Stimulated activated CD4-positive, alpha-beta T cell treated with anti-CD3 and anti-CD28 coated beads, TNF-alpha, amount 100 ng/mL, for 48 hours (primary cell): ENCODE results near the gene TTC7B.
A peak's percentile ranks its signal among the peaks of the same experiment; 100 is the strongest.

Experiments used
- DNase-seq, 3 donors: peaks; one replicate each; pipeline ENCODE4 v3.0.0-alpha.2; 2020; ENCODE audit warnings: low read depth in 3 of 3

Gene TTC7B

GRCh38 chr14:90511252-90511651 is 305.0 kb downstream of the TTC7B start:
- no peak for DNase-seq

- no peak for DNase-seq
Observed at GRCh38 chr14:90510159-90510558, 306.1 kb downstream of the TTC7B start.

DNA sequence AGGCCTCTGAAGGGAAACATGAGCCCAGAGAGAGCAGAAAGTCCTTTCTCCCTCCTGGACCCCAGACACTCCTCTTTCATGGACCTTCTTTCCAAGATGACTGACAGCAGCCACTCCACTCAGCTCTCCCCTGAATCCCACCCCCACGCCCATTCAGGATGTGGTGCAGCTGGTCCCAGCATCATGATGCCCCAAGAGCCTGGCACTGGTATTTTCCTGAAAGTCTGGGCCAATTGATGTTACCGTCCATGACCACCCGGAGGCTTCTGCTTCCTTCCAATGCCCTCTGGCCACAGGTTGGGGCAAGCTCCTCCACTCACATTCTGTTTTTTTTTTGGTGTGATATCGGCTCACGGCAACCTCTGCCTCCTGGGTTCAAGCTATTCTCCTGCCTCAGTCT is 306.8 kb downstream of the TTC7B start:
- DNase-seq = no peak

GRCh38 chr14:90508536-90509254 is 307.5 kb downstream of the TTC7B start:
- DNase-seq = no peak

GRCh38 chr14:90508036-90508435 is 308.2 kb downstream of the TTC7B start:
- no peak for DNase-seq

DNA sequence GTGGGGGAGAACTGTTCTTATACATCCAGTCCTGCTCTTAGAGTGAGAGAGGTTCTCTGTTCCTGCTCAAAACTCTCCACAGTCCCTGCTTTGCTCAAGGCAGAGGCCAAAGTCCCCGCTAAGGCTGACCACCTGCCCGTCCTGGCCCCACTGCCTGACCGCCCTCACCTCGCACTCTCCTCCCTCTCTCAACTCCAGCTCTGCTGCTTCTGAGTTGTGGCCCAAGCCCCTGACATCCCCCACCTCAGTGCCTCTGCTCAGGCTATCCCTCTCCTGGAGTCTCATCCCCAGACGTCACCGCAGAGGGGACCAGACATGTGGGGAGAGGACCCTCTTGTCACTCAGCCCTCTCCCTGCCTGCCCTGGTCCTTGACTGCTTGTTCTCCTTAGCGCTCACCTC is 308.8 kb downstream of the TTC7B start:
- DNase-seq = no peak

DNA sequence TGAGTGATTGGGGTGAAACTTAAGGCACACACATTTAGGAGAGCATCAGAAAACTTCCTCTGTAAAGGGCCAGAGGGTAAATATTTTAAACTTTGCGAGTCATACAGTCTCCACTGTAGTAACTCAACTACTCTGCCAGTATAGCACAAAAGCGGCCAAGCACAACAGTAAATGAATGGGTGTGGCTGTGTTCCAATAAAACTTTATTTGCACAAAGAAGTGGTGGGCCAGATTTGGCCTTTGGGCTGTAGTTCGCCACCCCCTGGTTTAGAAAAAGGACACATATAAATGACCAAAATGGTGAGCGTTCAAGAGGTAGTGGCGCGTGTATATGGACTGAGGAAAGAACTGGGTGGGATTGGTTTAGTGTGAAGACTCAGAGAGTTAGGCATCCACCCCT is 309.5 kb downstream of the TTC7B start:
- DNase-seq = no peak

DNA sequence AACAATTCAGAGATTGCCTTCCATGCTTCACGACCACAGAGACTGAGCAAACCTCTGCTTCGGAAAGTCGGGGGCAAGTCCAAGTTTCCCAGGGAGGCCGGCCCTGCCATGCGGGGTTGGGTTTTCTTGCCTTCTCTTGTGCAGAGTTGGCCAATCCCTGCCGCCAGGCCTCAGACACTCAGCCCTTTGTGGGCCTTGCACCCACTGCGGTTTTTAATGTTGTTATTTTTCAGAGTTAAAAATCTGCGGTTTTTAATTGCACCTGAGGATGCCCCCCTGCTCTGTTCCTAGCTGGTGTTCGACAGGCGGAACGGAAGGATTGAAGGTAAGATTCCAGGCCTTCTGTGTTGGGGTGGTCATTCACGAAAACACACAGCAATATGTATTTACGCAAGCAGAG is 310.7 kb downstream of the TTC7B start:
- no peak for DNase-seq

GRCh38 chr14:90504643-90505042 is 311.6 kb downstream of the TTC7B start:
- DNase-seq = no peak

- no peak for DNase-seq
Observed at GRCh38 chr14:90503582-90503981, 312.6 kb downstream of the TTC7B start.

DNA sequence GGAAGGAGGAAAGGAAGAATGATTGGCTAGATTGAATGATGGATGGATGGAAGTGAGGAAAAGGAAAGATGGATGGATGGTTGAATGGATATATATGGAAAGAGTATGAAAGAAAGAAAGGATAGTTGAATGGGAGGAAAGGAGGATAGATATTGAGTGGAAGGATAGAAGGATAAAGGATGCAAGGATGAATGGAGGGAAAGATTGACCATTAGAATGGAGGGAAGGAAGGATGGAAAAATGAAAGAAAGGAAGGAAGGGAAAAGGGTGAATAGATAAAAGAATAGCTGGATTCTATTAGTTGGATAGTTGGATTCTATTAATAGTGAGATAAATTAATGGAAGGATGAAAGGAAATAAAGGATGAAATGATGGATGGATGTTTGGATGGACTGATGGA is 313.5 kb downstream of the TTC7B start:
- DNase-seq = no peak

DNA sequence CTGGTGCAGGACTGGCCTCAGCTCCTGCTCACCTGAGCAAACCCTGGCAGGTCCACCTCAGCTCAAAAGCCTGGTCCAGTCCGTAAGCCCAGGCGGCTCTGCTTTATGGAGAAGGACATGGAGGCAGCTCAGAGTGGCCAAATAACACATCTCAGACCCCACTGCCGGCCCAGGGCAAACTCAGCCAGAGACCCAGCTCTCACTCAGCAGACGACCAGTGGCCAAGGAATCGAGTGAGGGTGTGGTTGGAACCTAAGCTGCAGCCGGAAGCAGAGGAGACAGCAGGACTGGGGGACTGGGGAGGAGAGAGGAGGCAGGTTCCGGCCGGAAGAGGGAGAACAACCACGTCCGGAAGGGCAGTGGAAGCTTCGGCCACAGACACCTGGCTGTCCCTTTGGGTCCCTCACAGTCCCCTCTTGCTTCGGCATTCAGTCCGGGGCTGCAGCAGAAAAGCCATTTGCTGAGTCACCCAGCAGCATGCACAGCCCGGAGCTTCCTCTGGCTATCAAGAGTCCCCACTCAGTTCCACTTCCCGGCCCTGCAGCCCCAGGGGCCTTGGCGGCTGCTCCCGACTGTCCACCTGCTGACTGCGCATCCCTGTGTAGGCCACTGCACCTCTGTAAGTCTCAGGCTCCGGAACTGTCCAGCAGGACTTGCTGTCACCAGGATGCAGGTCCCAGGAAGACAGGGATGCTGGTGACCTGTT is 315.4 kb downstream of the TTC7B start:
- DNase-seq = no peak

- DNase-seq = no peak
Observed at GRCh38 chr14:90499908-90500664, 316.1 kb downstream of the TTC7B start.

DNA sequence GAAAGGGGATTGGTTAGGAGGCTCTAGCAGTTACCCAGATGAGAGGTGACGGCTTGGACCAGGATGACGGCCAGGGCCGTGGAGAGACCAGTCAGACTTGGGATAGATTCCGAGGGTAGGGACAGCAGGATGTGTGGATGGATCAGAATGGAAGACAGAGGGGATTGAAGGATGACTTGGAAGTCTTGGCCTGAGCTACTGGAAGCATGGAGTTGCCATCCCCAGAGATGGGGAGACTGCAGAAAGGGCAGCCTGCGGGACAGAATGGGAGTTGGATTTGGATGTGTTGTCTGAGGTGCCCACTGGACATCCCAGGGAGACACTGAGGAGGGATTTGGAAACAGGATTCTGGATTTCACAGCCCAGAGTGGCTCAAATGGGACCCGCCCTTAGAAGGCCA is 317.1 kb downstream of the TTC7B start:
- no peak for DNase-seq

DNA sequence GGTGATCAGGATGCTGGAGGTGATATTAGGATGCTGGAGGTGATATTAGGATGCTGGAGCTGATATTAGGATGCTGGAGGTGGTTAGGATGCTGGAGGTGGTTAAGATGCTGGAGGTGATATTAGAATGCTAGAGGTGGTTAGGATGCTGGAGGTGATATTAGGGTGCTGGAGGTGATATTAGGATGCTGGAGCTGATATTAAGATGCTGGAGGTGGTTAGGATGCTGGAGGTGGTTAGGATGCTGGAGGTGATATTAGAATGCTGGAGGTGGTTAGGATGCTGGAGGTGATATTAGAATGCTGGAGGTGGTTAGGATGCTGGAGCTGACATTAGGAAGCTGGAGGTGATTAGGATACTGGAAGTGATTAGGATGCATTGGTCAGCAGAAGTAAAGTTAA is 318.0 kb downstream of the TTC7B start:
- no peak for DNase-seq

- DNase-seq = no peak
Observed at GRCh38 chr14:90496379-90496778, 319.9 kb downstream of the TTC7B start.

GRCh38 chr14:90495357-90496276 is 320.6 kb downstream of the TTC7B start:
- DNase-seq = peak in 2 of 3 donors; percentile 27 to 47

GRCh38 chr14:90491911-90492531 is 324.2 kb downstream of the TTC7B start:
- DNase-seq = no peak

- no peak for DNase-seq
Observed at GRCh38 chr14:90491221-90491885, 324.9 kb downstream of the TTC7B start.

DNA sequence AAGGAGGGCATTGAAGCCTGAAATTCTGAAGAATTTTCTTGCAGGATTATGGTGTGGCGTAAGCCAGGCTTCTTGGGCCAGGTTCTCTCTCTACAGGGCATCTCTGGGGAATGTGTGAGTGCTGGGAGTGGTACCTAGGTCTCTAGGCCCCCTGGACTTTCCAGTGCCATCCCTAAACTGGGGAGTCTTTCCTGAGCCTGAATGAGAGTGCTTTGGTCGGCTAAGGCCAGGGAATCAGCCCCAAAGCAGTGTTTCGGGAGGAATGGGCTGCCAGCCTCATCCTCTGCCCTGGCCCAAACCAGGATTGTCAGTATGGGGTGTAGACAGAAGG is 325.5 kb downstream of the TTC7B start:
- no peak for DNase-seq
